Fibroblast of skin of left quadriceps (primary cell): ENCODE measurements around the gene JMJD7.
A peak's percentile ranks its signal among the peaks of the same experiment; 100 is the strongest.

Source experiments
- DNase-seq, 2 experiments: peaks; one replicate each; pipeline ENCODE4 v3.0.0-alpha.2; 2013; ENCODE audit warnings: low read depth in 2 of 2

JMJD7 gene

GRCh38 chr15:41801185-41801584 is 26.7 kb upstream of the JMJD7 start:
- DNase-seq: no peak

DNA sequence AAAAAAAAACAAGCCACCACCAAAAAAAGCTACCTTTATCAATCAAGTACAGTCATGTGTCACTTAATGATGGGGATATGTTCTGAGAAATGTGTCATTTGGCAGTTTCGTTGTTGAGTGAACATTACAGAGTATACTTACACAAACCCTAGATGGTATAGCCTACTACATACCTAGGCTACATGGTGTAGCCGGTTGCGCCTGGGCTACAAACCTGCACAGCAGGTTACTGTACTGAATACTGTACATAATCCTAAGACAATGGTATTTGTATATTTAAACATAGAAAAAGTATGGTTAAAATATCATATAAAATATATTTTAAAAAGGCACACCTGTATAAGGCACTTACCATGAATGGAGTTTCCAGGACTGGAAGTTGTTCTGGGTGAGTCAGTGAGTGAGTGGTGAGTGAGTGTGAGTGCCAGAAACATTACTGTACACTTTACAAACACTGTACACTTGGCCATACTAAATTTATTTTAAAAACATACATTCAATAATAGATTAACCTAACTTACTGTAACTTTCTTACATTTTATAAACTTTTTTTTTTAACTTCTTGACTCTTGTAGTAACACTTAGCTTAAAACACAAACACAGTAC is 25.9 kb upstream of the JMJD7 start:
- DNase-seq: no peak

- no peak for DNase-seq
Measured at GRCh38 chr15:41804361-41804760, 23.5 kb upstream of the JMJD7 start.

- no peak for DNase-seq
Measured at GRCh38 chr15:41804916-41805666, 22.8 kb upstream of the JMJD7 start.

GRCh38 chr15:41805711-41806110 is 22.2 kb upstream of the JMJD7 start:
- DNase-seq: no peak

- no peak for DNase-seq
Measured at GRCh38 chr15:41806291-41807181, 21.4 kb upstream of the JMJD7 start.

DNA sequence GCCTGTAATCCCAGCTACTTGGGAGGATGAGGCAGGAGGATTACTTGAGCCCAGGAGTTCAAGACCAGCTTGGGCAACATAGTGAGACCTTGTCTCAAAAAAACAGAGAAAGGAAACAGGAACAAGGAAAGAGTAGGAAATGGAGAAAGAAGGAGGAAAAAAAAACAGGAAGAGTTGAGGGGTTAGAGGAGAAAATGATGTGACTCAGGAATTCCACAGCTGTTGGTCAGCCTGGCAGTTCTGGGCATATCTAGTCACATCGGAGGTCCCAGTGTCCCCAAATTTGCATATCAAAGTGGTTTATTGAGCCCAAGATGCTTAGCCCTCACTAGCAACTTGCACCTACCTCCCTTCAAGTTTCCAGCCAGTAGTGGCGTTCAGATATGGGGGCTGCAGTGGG is 18.8 kb upstream of the JMJD7 start:
- DNase-seq: no peak

DNA sequence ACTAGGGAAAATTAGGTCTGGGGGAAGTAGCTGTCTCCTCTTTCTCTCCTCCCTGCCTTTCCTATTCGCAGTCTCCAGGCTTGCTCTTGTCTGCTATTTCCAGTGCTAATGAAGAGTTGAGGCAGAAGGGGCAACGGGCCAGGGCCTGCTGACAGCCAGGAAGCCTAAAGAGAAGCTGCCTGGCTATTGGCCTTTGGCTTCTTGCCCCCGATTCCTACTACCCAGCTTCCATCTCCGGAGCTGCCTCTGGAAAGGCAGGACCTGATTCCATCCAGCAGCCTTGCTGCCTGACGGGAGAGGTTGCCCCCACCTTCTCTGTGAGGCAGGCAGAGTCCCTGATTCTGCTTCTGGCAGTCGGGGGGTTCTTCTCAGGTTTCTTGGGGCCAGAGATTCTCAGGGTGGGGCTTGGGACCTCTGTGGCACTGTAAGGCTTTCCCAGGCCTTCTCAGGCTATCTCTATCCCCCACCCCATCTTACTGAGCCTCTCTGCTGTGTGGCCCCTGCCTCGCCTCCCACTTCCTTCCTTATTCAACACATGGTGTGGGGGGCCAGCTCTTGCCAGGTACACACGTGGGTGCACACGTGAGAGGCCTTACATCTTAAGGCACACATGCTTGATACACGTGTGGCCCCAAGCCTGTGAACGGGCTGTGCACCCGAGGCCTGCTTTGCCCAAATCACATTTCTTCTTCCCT is 18.2 kb upstream of the JMJD7 start:
- no peak for DNase-seq

GRCh38 chr15:41810651-41811431 is 17.1 kb upstream of the JMJD7 start:
- DNase-seq: no peak

GRCh38 chr15:41811432-41812195 is 16.3 kb upstream of the JMJD7 start:
- DNase-seq: peak; percentile 54 to 57

DNA sequence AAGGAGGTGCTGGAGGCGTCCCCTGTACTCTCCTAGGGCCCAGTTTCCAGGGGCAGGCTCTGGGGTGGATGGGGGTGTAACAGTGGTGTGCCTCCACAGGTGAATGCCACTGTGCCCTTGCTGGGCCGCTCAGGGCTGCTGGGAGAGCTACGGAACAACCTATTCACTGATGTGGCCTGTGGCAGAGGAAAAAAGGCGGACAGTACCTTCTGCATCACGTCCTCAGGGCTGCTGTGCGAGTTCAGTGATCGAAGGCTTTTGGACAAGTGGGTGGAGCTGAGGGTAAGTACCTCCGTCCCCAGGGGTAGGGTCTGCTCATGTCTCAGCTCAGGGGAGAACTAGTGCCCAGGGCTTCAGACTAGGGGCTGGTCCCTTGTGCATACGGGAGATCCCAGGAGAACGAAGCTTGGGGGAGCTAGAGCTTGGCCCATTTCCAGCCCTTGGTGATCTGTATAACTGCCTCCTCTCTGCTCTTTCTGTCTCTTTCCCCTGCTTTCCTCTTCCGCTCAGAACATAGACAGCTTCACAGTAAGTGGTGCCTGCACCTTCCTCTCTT is 15.0 kb upstream of the JMJD7 start:
- DNase-seq: no peak

DNA sequence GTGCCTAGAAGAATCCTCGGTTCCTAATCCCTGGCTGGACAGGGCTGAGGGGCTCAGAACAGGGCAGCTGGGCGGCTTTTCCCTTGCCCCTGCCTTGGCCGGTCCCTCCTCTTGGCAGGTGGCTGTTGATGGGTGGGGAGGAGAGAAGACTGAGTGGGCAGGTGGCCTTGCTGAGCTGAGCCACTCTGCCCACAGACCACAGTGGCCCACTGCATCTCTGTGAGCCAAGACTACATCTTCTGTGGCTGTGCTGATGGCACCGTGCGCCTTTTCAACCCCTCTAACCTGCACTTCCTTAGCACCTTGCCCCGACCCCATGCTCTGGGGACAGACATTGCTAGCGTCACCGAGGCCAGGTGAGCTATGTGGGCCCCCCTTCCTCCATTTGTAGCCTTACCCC is 14.5 kb upstream of the JMJD7 start:
- DNase-seq: no peak

- DNase-seq: no peak
Measured at GRCh38 chr15:41814534-41814933, 13.4 kb upstream of the JMJD7 start.

GRCh38 chr15:41816788-41817187 is 11.1 kb upstream of the JMJD7 start:
- no peak for DNase-seq

DNA sequence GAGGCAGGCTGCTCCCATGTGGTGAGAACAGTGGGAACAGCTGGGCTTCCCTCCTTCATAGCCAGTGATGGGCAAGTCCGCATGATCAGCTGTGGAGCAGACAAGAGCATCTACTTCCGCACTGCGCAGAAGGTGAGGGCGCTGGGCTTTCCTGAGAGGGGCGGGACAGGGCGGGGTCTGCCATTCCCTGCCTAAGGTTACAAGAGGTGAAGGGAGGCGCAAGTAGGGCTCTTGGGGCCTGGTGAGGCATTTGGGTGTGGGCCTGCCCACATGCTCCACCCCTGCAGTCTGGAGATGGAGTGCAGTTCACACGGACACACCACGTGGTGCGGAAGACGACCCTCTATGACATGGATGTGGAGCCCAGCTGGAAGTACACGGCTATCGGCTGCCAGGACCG is 10.6 kb upstream of the JMJD7 start:
- DNase-seq: no peak

DNA sequence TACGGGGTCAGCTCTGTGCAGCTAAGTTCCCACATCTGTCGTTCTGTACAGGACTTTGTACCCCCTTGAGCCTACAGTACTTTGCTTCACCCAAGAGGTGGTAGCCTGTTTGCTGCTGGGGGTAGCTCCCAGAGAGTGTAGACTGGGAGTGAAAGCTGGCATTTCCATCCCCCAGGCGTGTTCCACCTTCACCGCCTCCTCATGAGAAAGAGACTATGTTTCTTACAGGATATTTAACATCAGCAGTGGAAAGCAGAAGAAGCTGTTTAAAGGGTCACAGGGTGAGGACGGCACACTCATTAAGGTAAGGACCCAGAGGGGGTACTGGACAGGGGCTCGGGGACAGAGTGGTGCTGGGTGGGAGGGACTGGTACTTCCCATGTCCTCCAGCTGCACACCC is 10.1 kb upstream of the JMJD7 start:
- no peak for DNase-seq

DNA sequence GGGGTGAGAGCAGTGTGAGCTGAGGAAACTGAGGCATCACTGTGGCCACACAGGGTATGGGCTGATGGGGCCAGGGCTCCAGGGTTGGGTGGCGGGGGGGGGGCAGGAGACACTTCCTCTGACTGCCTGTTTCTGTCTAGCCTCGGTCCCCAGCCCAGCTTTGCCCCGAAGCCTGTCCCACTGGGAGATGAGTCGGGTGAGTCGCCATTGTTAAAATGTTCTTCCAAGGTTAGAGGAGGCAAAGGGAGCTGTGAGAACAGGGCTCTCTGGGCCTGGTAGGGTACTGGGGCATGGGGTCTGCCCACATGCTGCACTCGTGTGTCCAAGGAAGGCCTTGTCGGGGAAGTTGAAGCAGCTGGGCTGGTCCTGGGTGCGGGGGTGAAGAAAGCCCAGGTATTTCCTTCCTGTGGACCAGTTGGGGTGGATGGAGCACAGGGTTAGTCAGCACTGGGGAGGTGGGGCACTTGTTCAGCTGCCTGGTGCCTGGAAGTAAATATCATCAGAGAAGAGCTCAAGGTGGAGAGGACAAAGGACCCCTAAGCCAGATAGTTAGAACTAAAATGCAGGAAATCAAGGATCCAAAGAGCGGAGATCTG is 8.3 kb upstream of the JMJD7 start:
- no peak for DNase-seq

- no peak for DNase-seq
Measured at GRCh38 chr15:41820791-41821423, 7.0 kb upstream of the JMJD7 start.

DNA sequence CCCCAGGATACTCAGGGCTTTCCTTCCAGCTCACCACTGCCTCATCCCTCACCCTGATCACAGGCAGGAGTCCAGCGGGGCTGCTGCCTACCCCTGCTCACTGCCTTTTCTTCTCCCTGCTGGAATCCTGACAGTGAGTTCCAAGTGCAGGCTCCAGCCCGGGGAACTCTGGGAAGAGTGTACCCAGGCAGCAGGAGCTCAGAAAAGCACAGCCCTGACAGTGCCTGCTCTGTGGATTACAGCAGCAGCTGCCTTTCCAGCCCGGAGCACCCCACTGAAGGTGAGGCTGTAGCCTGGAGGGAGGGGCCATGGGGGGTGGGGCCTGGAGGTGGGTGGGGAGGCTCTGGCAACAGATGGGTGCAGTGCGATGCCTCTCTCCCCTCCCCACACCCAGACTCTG is 6.1 kb upstream of the JMJD7 start:
- DNase-seq: no peak
